Parietal lobe (tissue), 1 donor: ENCODE results near the gene TMEM61. TPM values are rescaled to one million over a fixed set of nuclear protein-coding genes. Genes with fewer than 3 reads are reported as not detected.

Source experiments
- total RNA-seq: library from RNA; depleted of rRNA; stranded (reverse); fragments of >200 nt; gene quantifications from one replicate; pipeline ENCODE4 v1.2.3, GENCODE V29; 2014

TMEM61 gene
- total RNA-seq: not detected

GRCh38 chr1:54980528-54981241 is at the start of gene TMEM61:
Gene TMEM61 (plus strand): TSS chr1:54980628. CDS start chr1:54981066, 438 bp downstream.

GRCh38 chr1:54998677-54999076 is 18.2 kb downstream of the TMEM61 start, which contains the start of gene BSND:
Gene BSND (plus strand): TSS chr1:54998933. CDS start chr1:54999187, 254 bp downstream.

GRCh38 chr1:55039342-55040082 is 59.1 kb downstream of the TMEM61 start, which contains the start of gene PCSK9:
Gene PCSK9 (plus strand): TSS chr1:55039548. CDS start chr1:55039838, 290 bp downstream.

Other genes starting within 250 kb of the TMEM61 start
- 2.8 TPM for gene PARS2, start 216.1 kb upstream of the TMEM61 start, total RNA-seq
- not detected for gene TTC22, start 179.3 kb upstream of the TMEM61 start, total RNA-seq
- 63.2 TPM for gene DHCR24, start 93.4 kb upstream of the TMEM61 start, total RNA-seq
- gene BSND, start 18.3 kb downstream of the TMEM61 start, total RNA-seq: not detected
- 3.8 TPM for gene PCSK9, start 58.9 kb downstream of the TMEM61 start, total RNA-seq
- gene USP24, start 234.7 kb downstream of the TMEM61 start, total RNA-seq: 150 TPM